Activated CD4-positive, alpha-beta T cell treated with anti-CD3 and anti-CD28 coated beads for 1 hour (primary cell): ENCODE measurements around the gene SMIM35.

Experiments used
- DNase-seq: peaks from one replicate; pipeline ENCODE4 v3.0.0-alpha.2; 2020

SMIM35 gene

GRCh38 chr11:118086913-118087768 lies at the start of gene SMIM35:
TSS of gene SMIM35 (minus strand) at chr11:118086963. CDS start at chr11:118086757, 206 bp downstream.
- no peak for DNase-seq

DNA sequence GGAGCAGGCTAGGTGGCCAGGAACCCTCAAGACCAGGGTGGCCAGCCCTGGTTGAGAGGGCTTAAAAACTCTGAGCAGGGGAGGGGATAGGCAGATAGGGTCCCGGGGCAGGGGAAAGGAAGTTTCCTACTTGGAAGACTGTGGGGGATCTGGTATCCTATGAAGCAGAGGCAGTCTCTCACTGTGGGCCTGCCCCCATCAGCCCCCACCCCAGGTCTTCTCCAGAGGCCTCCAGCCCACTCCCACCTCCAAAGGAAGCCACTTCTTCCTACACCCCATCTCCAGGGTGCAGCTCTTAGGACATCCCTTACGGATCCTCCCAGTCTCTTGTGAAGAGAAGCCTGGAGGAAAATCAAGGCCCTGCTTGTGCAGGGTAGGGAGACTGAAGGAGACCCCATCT lies 49.6 kb upstream of the SMIM35 start:
- no peak for DNase-seq

- DNase-seq: no peak
These were observed 49.0 kb upstream of the SMIM35 start for GRCh38 chr11:118135796-118136165.

- no peak for DNase-seq
These were observed 48.5 kb upstream of the SMIM35 start for GRCh38 chr11:118135051-118135795.

DNA sequence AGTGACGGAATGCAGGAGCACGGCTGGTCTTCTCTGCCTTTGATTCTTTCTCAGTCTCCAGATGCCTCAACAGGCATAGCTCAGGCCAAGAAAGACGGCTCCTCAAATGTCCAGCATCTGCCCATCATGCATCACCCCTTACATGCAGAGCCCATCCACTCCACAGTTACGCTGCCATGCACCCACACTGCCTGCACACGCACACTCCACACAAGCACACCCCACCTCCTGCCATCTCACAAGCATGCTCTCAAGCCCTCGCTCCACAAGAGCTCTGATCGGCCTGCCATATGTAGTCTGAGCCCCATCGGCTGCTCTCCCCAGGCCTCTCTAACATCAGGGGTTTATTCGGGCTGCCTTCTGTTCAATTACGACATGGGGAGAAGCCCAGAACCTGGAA lies 47.1 kb upstream of the SMIM35 start:
- no peak for DNase-seq

DNA sequence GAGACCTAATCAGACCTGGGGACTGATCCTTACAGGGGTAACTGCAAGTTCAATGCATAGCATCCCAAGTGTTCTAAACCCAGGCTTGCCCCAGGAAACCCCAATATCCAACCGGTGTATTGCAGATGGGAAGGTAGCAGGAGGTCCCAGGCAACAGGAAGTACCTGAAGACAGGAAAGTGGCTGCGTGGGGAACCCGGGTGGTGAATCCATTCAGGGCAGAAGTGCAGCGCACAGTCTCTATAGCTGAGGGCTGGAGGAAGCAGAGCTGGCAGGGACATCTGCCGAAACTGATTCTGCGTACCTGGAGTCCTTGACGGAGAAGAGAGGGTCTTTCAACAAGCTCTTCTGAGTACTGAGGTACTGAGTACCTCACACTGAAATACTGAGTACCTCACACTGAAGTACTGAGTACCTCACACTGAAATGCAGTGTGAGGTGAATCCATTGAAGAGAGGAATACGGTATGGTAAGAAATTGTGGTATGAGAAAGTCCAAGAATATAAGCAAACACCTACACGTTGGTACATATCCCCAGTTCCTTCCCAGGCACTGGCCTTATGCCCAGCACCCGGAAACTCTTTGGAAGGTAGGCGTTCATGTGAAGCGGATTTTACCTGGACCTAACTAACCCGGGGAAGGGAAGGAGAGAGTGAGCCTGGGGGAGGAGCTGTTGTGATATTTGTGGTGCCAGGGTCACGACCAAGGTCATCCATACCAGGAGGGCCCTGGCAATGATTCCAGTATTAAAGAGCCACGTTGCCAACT lies 45.8 kb upstream of the SMIM35 start:
- no peak for DNase-seq

DNA sequence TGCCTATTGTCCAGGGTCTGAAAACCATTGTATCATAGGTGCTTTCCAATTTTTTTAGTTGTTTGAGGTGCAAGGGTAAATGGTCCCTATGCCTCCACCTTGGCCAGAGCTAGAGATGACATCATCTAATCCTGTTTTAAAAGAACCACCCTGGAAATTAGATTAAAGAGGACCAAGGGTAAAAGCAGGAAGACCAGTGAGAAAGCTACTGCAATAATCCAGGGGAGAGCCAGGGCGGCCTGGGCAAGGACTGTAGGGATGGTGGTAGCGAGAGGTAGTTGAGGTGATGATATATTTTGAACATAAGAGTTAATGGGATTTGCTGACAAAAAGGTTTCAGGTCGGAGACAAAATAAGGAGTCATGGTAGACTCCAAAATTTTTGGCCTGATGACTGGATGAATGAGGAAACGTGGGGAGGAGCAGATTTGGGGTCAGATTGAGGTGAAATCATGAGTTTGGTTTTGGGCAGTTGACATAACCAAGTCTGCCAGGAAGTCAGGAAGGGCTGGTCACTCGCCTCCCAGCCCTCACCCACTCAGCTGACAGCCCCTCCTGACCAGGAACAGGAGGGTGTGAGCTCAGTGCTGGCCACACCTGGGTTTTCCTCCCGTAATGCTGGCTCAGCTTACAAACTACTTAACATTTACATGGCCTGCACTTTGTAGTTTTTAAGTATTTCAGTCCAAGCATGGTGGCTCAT lies 42.9 kb upstream of the SMIM35 start:
- DNase-seq: no peak

DNA sequence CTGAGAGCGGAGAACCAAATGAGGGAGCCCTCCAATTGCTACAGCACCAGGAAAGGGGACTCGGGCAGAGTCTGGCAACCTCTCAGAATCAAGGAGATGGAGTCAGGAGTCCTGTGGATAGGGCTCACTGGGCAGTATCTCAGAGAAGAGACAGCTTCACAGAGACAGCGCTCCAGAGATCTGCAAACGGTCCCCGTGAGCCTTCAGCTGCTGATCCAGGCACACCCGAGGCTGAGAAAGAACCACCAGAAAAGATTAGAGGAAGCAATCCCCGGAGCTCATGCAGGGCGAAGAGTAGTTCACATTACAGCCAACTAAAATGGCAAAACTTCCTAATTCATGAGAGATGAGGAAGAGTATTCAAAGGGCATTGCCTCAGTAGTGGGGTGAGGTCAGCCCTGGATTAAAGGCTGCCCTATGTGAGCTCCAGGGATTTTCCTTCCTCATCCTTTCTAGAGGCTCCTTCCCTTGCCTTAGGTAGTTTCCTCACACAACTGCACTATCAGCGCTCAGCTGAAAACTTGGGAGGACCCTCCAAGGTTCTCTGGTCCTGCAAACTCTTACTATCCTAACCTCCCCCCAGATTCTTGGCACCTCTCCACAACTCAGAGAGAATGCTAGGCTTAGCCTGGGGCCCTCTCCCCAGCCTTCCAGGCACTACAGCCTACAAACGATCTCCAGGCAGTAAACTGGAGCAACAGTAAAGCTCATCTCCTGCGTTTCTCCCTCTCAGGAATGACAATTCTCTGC lies 42.1 kb upstream of the SMIM35 start:
- DNase-seq: no peak

- DNase-seq: no peak
These were observed 41.5 kb upstream of the SMIM35 start for GRCh38 chr11:118128310-118128709.

DNA sequence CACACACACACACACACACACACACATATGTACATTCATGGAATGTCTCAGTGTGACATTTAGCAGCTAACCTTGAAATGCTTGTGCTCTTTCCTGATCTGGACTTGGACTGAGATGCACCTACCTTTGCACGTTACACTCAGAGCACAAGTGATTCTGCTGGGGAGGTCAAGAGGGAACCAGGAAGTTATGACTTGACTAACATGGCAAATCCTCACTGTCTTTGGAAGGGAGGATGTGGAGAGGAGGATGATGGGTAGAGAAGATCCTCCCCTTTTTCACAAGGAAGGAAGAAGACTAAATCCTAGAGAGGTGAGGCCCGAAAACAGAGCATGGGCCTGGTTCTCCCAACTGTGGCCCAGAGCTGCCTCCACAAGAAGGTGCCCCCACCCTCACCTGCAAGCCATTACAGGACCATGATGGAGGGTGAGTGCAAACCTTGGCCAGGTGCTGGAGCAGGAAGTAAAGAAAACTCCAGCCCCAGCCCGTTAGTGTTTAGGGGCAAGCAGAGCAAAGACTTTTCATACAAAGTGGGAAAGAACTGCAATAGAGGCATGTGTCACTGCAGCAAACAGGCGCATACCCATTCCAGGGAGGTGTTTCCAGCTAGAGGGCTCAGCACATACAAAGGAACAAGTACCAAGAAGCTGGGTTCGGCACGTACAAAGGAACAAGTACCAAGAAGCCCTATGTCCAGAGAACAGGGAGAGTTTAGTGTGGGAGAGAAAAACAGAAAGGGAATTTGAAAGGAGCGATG lies 39.5 kb upstream of the SMIM35 start:
- DNase-seq: no peak

DNA sequence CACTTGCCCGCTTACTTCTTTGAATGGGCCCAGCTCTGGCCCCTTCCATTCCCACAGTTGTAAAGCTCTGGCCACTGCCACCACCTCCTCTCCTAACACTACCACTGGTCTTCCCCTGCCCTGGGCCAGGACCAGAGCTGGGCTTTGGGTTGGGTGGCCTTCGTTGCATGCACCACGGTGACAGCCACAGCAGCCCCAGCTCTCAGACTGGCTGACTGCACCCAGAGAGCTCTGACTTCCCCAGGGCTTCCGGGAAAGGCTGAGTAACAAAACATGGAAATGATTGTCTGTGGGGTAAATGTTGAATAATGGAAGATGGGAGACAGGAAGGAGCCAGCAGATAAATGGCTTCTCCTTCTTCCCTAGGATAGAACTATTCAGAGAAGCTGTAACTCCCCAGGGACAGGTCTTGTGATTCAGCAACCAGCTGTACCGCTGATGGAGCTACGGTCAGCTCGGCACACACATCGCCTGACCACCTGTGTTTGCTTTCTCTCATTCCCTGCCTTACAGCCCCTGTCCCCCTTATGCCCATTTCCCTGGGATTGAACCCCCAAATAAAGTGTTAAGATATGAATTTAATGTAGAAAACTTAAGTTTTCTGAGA lies 38.3 kb upstream of the SMIM35 start:
- DNase-seq: no peak

DNA sequence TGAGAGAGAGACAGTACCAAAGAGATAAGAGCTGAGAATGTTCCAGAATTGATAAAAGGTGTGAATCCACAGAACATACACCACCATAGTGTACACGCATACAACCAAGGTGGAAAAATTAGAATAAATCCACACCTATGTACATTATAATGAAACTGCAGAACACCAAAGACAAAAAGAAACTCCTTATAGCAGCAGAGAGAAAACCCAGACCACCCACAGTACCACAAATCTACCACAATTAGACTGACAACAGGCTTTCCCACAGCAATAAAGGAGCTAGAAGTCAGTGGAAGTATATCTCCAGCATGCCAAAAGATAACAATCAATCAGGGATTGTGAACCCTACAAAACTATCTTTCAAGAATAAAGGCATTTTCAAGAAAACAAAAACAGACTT lies 34.0 kb upstream of the SMIM35 start:
- DNase-seq: no peak

DNA sequence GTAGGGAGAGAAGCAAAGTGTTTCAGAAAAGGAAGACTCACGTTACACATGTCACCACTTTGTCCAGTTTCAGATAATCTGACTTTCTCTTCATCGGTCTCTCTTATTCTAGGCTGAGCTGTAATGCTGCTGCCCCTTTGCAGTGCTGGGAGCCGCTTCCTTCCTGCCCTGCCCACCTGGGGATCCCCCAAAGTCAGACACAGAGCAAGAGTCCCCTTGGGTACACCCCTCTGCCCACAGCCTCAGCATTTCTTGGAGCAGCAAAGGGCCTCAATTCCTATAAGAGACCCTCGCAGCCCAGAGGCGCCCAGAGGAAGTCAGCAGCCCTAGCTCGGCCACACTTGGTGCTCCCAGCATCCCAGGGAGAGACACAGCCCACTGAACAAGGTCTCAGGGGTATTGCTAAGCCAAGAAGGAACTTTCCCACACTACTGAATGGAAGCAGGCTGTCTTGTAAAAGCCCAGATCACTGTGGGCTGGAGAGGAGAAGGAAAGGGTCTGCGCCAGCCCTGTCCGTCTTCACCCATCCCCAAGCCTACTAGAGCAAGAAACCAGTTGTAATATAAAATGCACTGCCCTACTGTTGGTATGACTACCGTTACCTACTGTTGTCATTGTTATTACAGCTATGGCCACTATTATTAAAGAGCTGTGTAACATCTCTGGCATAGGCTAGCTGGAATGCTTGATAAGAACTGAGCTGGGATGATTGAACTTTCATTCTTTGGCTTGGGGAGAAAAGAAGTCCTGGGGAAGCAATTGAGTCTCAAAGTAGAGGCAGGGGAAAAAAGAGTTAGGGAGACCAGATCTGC lies 31.2 kb upstream of the SMIM35 start:
- DNase-seq: no peak

- DNase-seq: no peak
These were observed 28.3 kb upstream of the SMIM35 start for GRCh38 chr11:118115048-118115447.

DNA sequence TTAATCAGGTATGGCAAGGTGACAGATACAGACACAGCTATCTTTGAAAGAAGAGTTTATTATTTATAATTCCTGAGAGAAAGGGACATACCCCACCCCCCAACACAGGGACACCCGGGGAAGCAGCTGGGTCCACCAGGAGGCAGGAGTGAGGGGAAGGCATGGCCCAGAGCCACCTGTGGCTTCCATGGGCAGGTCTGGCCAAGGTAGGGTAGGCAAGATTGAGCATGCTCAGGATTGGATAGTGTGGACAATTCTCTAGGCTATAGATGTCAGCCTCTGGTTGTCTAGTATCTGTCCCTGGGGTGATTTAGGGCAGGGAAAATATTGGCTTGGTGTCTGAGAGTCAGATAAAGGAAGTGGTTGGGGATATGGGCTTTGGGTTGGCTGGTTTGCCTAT lies 27.5 kb upstream of the SMIM35 start:
- DNase-seq: no peak

DNA sequence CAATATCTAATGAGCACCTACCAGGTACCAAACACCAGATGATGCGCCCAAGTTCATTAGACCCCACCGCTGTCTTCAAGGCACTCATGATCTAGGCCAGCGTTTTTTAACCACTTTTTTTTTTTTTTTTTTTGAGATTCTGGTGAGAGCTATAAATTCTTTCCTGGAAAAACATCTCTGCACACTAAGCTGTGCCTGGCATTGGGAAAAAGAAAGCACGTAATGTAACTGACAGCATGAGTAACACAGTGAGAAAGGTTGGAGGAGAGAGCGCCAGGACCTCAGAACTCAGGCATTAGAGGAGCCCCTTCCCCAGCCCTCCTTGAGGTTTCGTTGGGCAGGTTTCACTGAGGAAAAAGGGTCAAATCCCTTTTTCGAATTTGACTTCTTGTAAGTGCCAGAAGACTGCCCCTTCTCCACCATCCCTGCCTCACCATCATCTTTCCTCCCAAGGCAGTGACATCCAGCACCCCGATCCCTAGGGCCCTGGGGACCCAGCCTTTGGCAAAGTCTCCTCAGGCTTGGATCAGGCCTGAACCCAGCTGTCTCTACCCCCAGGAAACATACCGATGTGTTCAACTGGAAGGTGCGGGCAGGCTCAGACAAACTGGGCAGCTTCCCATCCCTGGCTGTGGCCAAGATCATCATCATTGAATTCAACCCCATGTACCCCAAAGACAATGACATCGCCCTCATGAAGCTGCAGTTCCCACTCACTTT lies 26.1 kb upstream of the SMIM35 start:
- no peak for DNase-seq

- DNase-seq: no peak
These were observed 24.9 kb upstream of the SMIM35 start for GRCh38 chr11:118111744-118112035.

- no peak for DNase-seq
These were observed 24.4 kb upstream of the SMIM35 start for GRCh38 chr11:118111019-118111743.

GRCh38 chr11:118109231-118109630 lies 22.5 kb upstream of the SMIM35 start:
- no peak for DNase-seq
